Vagina (tissue), 2 donors: ENCODE results near the gene DYDC2.

Experiments used
- CTCF ChIP-seq, 3 experiments: fragments of 450-650 bp in 2 of 3; fragments of 200-600 bp in 1 of 3; sonication (generic) in 1 of 3; IDR thresholded peaks; one replicate each; pipeline ENCODE4 v1.5.1; 2017 to 2019; ENCODE audit warnings: antibody characterized with exemption in 3 of 3, mild to moderate bottlenecking in 2 of 3, moderate library complexity in 2 of 3
- POLR2A ChIP-seq, 2 donors: fragments of 450-650 bp; IDR thresholded peaks; one replicate each; pipeline ENCODE4 v1.6.1; 2017; ENCODE audit warnings: antibody characterized with exemption in 2 of 2, mild to moderate bottlenecking in 2 of 2, moderate library complexity in 2 of 2
- POLR2AphosphoS5 ChIP-seq, 2 donors: sonication (generic); formaldehyde crosslinking; IDR thresholded peaks; one replicate each; pipeline ENCODE4 v1.9.0; 2017; ENCODE audit warnings: antibody characterized with exemption in 2 of 2, mild to moderate bottlenecking in 2 of 2, low read depth in 1 of 2; ENCODE audit not compliant: insufficient read depth in 1 of 2

GRCh38 chr10:80415734-80416478 lies 59.3 kb downstream of the DYDC2 start:
- no peak for TF ChIP-seq POLR2AphosphoS5 (IDR thresholded peaks at IDR 0.05; ENCODE audit: insufficient read depth in 1 of 2, low read depth in 1 of 2)
- TF ChIP-seq POLR2A (IDR thresholded peaks at IDR 0.05) = no peak
- no peak for TF ChIP-seq CTCF (IDR thresholded peaks at IDR 0.05)
